Stimulated activated CD4-positive, alpha-beta T cell treated with anti-CD3 and anti-CD28 coated beads, TNF-alpha, amount 100 ng/mL, for 1 hour (primary cell): ENCODE measurements around the gene SETSIP.
"Not testable (repeated sequence)": the region's sequence is repeated elsewhere in the genome, so short reads cannot be mapped to it uniquely, and the experiment has no call there.

Source experiments
- DNase-seq, 3 donors: peaks; one replicate each; pipeline ENCODE4 v3.0.0-alpha.2; 2020; ENCODE audit warnings: low read depth in 3 of 3, low spot score in 1 of 3

The SETSIP gene, protein sequence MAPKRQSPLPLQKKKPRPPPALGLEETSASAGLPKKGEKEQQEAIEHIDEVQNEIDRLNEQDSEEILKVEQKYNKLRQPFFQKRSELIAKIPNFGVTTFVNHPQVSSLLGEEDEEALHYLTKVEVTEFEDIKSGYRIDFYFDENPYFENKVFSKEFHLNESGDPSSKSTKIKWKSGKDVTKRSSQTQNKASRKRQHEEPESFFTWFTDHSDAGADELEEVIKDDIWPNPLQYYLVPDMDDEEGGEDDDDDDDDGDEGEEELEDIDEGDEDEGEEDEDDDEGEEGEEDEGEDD

DNA sequence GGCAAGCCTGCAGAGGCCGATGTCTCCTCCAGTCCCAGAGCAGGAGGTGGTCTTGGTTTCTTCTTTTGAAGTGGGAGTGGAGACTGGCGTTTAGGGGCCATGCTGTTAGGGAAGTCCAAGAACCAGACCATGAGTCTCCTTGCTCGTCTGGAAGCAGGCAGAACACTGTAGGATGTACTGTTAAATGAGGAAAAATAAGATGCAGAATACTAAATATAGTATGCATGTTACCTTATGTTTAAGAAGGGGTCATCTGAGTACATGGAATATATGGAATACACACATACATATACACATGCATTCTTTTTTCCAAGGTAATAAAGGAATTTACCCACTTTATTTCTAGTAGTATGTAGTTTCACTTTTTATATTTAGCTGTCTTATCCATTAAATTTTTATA, at the start of gene SETSIP:
TSS of gene SETSIP (minus strand) at position 101 of the 400 bp plus-strand sequence. CDS start at position 101, 0 bp downstream.
- no peak for DNase-seq

DNA sequence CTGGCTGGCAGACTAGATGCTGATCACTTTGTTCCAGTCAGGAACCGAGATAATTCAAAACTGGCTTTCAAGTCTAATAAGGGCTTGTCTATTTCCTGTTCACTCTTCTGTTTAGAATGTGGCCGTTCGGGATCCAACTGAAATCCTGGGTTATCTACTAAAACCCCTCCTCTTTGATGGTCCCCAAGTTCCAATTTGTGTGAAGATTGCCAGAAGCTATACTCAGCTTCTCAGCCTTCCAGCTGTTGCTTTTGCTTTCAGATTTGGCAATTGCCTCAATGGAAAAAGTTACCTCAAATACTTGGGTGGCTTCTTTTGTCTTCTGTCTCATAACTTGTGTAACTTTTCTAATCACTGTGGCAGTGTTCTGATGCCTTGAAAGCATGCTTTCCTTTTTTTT, 48.7 kb upstream of the SETSIP start:
- no peak for DNase-seq

DNA sequence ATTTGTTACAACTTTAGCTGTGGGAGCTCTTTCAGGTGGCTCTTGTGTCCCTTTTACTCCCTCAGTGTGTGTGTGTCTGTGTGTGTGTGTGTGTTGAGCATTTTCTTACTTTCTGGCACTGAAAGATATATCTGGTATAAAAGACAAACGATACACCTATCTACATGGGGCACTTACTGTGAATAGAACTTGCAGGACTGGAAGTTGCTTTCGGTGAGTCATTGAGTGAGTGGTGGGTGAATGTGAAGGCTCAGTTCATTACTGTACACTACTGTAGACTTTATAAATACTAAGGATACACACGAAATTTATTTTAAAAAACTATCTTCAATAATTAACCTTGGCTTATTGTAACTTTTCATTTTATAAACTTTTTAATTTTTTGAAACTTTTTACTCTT, 43.6 kb upstream of the SETSIP start:
- DNase-seq, result no peak

DNA sequence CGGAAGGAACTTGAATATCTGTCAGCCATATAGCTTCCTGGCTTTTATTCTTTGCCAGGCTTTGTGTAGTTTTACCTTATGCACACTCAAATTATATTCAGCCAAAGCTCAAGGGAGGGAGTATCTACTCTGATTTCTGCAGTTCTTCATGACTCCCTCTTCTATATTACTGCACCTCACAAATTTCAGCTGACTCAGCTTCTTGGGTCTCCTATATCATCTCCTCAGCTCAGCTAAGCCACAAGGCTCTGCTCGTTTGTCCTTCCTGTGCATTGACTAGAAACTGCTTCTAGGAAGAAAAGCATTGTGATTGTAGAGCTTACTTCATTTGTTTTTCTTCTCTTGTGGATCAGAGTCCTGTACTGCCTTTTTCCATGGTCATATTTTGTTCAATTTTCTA, 42.3 kb upstream of the SETSIP start:
- no peak for DNase-seq

DNA sequence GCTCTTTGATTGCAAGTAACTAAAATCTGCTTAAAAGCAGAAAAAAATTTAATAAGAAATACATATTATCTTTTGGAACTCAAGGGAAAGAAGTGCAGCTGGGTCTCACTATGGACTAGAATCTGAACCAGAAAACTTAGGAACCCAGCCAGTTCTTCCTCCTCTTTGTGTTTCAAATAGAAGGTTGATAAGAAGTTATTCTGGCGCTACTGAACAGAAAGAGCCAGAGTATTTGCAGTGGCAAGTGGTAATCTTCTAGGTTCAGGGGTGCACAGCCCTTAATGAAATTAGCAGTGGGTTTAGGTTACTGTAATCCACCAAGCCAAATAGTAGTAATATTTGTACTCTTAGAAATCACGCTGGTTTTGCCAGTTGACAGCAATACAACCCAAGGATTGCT, 33.4 kb upstream of the SETSIP start:
- no peak for DNase-seq

DNA sequence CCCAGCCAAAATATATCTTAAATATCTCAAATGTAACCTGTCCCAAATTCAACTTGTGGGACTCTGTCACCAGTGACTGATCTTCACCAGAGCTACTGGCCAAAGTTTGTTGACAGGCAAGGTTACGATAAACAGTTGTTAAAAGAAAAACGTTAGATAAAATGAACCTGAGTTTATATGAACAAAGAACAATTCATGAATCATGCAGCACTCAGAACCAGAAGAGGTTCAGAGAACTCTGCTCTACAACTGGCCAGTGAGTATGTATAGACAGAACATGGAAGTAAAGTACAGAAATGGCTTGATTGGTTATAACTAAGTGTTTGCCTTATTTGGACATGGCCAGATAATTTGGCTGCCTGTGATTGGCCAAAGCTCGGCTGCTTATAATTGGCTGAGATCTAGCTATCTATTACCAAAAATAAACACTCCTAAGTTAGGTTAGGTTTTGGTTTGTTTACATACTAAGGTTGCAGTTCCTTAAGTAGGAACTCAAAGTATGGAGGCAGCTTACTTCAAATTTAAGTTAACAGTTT, 30.4 kb upstream of the SETSIP start:
- DNase-seq, result no peak

DNA sequence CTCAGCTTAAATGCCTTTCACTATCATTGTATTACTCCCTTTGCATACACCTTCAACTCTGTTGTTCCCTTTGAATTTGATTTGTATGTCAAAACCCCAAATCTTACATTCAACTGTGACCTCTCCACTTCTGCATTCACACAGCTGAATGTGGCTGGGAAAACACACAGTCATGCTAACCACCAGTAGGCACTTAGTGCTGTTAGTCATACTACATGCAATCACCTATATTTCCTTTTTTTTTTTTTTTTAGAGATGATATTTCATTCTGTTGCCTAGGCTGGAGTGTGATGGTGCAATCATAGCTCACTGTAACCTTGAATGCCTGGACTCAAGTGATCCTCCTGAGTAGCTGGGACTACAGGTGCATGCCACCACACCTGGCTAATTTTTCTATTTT, 21.1 kb upstream of the SETSIP start:
- DNase-seq, result no peak

DNA sequence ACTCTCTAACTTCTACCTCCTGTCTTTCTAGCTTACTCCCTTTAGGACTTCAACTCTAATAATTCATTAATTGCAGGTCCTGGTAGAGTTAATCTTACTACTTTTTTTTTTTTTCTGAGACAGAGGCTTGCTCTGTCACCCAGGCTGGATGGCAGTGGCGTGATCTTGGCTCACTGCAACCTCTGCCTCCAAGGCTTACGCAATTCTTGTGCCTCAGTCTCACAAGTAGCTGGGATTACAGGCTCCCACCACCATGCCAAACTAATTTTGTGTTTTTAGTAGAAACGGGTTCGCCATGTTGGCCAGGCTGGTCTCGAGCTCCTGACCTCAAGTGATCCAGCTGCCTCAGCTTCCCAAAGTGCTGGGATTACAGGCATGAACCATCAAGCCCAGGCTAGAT, 20.7 kb upstream of the SETSIP start:
- DNase-seq, result no peak

DNA sequence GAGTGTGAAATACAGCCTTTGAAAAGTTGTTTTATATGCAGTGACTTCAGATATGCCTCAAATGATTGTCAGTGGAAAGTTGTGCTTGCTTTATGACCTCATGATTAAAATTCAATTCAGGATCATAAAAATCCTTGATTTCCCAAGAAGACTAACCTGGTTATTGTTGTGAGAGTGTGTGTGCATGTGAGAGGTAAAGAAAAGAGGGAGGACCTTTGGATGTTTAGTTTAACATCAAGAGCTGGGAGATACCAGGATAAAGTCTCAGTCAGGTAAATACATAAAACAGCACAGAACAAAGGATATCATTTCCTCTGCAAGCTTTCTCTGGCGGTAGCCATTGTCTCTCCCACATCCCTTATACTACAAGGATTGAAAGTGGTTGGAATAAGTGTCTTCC, 19.4 kb upstream of the SETSIP start:
- DNase-seq, result no peak

DNA sequence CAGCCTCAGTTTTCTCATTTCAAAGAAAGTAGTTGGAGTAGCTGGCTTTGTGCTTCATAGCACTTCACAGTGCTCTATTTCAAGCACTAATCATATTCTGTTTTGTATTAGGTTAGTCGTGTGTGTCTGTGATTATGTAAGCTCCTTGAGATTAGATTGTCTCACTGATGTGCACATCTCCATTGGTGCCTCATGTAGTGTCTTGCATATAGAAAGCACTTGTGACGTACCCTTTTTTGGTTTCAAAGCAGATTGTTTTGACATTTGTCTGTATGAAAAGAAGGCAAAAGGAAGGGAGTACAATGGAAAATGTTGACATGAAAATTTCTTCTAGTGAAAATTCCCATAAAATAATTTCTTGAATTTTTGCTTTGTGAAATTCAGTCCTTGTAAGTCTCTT, 18.9 kb upstream of the SETSIP start:
- no peak for DNase-seq

DNA sequence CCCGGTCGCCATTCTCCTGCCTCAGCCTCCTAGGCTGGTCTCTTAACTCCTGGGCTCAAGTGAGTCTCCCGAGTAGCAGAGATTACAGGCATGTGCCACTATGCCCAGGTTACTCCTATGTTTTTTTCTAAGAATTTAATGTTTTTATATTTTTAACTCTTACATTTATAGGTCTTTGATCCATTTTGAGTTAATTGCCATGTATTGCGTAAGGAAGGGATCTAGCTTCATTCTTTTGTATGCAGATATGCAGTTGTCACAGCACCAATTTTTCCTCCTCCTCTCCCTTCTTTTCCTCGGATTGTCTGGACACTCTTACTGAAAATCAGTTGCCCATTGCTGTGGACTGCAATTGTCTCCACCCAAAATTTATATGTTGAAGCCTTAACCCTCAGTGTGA, 16.4 kb upstream of the SETSIP start:
- no peak for DNase-seq

DNA sequence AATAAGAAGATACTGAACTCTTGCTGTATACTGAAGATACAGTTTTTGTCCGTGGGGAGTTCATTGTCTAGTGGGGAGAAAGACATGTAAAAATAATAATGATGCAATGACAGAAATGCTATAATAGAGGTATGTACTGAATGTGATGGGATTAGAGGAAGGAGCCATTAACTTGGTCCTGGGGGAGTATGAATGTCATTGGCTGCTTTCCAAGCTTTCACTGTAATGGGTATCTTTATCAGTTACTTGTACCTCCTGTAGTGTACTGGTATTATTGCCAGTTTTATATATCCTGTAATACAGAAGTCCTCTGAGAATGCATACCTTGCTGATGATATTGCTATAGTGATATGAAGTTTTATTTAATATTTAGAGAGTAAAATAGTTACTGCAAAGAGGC, 12.3 kb upstream of the SETSIP start:
- no peak for DNase-seq

DNA sequence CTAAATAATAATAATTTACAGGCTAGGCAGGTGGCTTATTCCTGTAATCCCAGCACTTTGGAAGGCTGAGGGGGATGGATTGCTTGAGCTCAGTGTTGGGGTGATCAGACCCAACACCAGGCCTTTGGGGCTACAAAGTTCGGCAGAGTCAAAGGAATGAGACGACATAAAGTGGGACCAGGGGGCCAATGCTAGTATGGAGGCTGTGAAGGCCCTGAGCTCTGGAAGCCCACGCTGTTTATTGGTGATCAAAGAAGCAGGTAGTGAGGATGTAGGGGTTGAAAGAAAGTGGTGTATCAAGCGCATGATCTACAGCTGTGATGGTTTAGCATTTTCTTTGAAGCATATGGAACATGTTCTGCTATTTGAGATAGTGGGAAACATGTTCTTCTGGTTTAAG, 10.5 kb upstream of the SETSIP start:
- DNase-seq, result no peak

DNA sequence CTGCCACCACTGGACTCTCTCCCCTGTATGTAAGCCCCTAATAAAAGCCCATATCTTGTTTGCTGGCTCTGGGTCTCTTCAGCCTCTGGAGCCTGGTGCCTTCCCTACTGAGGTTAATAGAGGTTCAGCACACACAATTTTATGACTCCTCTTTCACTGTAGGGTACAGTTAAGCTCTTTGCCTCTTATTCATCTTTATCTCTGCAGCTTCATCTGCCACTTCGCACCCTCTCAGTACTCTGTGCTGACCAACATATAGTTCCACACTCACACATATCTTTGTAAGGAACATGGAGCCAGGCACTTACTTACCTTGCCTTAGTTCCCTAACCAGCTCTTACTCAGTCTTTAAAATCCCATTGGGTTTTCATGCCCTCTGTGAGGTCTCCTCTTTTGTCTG, 9.4 kb upstream of the SETSIP start:
- no peak for DNase-seq

DNA sequence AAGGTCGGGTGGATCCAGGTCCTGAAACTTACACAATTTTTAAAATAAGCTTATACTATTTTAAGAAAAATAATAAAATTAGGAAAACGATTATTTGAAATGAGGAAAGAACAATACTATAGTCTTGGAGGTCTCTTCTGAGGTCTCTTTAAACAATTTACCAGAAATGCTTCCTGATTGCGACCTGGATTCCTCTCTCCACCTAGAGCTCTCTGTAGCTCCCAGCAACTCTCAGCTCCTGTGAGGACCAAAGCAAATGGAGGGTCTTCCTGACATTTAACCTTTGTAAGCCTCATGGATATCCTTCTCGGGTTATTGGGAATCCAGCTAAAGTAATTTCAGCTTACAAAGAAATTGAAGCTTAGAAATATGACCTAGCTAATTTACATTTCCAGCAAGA, 5.8 kb upstream of the SETSIP start:
- DNase-seq, result no peak

DNA sequence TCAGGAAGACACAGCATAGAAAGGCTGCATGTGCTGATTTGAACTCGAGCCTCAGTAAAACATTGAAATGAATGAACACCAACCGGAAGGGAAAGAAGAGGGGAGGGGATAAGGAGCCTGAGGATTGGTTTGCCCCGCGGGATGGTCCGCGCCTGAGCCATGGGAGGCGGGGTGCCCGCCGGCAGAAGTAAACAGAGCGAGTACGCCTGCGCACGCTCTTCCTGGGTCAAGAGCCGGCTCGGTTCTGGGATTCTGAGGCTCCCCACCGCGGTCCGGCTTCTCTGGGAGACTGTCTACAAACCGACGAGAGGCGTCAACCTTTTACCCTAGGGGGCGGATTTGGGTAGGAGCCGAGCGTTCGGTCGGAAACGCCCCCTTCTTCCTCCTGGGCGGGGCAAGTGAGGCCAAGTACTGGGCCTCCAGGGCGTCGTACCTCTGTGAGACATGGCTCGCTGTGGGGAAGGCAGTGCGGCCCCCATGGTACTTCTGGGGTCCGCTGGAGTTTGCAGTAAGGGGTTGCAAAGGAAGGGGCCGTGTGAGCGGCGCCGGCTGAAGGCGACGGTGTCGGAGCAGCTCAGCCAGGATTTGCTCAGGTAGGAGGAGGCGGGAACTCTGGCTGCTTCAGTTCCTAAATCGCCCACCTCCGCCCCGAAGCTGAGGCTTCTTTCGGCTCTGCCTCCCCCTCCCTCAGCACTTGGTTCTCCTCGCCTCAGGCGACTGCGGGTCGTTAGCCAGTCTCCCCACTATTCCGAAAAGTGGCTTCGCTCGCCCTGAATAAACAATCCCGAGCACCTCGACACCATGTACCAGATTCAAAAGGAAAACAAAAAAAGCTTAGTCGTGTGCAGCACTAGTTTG, 5.1 kb upstream of the SETSIP start, which contains the start of gene BTBD8:
TSS of gene BTBD8 (plus strand) at position 218 of the 858 bp plus-strand sequence. CDS start at position 445, 227 bp downstream.
- peak; percentile 54 to 68 (median 68) for DNase-seq

DNA sequence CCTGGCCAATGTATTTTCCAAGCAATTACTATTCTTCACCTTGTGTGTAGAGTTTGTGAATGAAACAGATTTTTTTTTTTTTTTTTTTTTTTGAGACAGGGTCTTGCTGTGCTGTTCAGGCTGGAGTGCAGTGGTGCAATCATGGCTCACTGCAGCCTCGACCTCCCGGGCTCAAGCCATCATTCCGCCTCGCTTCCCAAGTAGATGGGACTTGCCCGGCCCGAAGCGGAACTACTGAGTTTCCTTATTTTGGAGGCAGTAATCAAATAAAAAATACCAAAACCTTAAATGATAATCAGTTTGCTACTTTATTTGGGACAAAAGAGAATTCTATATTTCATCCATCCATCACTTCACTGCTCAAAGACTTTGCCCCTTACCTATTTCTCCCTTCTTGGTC, 4.2 kb upstream of the SETSIP start:
- DNase-seq, result no peak

DNA sequence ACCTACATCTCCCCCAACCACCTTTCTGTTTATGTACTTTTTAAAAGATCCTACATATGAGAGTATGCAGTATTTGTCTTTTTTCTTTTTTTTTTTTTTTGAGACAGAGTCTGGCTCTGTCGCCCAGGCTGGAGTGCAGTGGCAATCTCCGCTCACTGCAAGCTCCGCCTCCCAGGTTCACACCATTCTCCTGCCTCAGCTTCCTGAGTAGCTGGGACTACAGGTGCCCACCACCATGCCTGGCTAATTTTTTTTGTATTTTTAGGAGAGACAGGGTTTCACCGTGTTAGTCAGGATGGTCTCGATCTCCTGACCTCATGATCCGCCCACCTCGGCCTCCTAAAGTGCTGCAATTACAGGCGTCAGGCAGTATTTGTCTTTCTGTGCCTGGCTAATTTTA, 2.9 kb upstream of the SETSIP start:
- not testable (repeated sequence) for DNase-seq

DNA sequence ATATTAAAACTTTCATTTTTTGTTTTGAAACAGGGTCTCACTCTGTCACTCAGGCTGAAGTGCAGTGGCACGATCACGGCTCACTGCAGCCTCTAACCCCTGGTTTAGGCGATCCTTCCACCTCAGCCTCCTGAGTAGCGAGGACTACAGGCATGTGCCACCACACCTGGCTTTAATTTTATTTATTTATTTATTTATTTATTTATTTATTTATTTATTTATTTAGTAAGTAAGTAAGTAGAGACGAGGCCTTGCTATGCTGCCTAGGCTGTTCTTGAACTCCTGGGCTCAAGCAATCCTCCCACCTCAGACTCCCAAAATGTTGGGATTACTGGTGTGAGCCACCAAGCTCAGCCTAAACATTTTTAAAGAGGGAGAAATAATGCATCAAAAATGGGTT, 1.2 kb upstream of the SETSIP start:
- no peak for DNase-seq

DNA sequence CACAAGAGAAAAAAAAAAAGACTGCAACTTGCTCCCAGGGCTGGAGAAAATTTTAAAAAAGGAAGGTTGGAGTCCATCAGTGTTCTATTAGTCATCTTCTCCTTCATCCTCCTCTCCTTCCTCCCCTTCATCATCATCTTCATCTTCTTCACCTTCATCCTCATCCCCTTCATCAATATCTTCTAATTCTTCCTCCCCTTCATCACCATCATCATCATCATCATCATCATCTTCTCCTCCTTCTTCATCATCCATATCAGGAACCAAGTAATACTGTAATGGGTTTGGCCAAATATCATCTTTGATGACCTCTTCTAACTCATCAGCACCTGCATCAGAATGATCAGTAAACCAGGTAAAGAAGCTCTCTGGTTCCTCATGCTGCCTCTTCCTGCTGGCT, 765 bp downstream of the SETSIP start:
- not testable (repeated sequence) for DNase-seq

DNA sequence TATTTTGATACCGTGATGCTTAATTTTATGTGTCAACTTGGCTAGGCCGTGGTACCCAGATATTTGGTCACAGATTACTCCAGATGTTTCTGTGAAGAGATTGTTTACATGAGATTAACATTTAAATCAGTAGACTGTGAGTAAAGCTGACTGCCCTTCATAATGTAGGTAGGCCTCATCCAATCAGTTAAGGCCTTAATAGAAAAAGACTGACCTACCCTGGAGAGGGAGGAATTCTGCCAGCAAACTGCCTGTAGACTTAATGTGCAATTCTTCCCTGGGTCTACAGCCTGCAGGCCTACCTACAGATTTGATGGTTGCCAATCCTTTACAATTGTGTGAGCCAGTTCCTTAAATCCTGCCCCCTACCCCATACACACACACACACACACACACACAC, 4.3 kb downstream of the SETSIP start:
- DNase-seq, result no peak

DNA sequence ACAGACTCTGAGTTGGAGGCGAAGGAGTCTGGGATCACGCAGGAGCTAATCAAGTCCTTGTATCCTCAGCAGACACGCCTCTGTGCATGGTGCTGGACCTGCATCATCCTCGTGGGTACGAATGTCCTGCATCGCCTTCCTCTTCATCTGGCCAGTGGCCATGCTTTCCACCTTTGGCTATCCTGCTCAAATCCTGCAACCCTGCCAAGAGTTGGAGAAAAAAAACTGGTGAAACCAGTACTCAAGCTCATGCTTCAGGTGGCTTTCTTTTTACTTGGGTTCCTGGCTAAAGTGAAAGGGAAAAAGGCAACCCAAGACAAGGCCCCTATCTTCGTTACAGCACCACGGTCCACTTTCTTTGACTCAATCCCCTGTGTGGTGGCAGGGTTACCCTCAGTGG, 8.9 kb downstream of the SETSIP start:
- DNase-seq, result no peak
